SK-N-SH treated with all-trans-retinoic acid at 6 μM for 48 hours (cell line): ENCODE measurements around the gene C4orf33.

ENCODE experiments used
- ATAC-seq: fragments of 200-7000 bp; cut with Tn5 transposase; 3 replicates; pipeline ENCODE4 v1.9.1; 2020; ENCODE audit warnings: mild to moderate bottlenecking, moderate library complexity
- ARNTL ChIP-seq: fragments of 450-650 bp; formaldehyde crosslinking; IDR thresholded peaks from 2 replicates; pipeline ENCODE4 v1.5.0; 2020; ENCODE audit warnings: low read depth, mild to moderate bottlenecking, moderate library complexity, borderline replicate concordance
- BACH2 ChIP-seq: fragments of 250-450 bp; sonication (Bioruptor Pico); IDR thresholded peaks from 2 replicates; pipeline ENCODE4 v1.9.0; 2021; ENCODE audit warnings: mild to moderate bottlenecking, borderline replicate concordance
- CSDC2 ChIP-seq: fragments of 250-450 bp; sonication (Bioruptor Pico); IDR thresholded peaks from 2 replicates; pipeline ENCODE4 v1.5.0; 2020; ENCODE audit warnings: mild to moderate bottlenecking, moderate library complexity
- CSRNP3 ChIP-seq: fragments of 250-450 bp; sonication (Bioruptor Pico); IDR thresholded peaks from 2 replicates; pipeline ENCODE4 v1.5.1; 2021; ENCODE audit warnings: mild to moderate bottlenecking, moderate library complexity
- ESRRG ChIP-seq: fragments of 250-450 bp; sonication (Bioruptor Pico); IDR thresholded peaks from 2 replicates; pipeline ENCODE4 v1.6.1; 2021; ENCODE audit warnings: mild to moderate bottlenecking
- ISL1 ChIP-seq: fragments of 250-450 bp; sonication (Bioruptor Pico); IDR thresholded peaks from 2 replicates; pipeline ENCODE4 v2.1.2; 2022; ENCODE audit warnings: mild to moderate bottlenecking, moderate library complexity
- OSR1 ChIP-seq: fragments of 250-450 bp; sonication (Bioruptor Pico); IDR thresholded peaks from 2 replicates; pipeline ENCODE4 v1.8.0; 2022; ENCODE audit warnings: moderate library complexity, mild to moderate bottlenecking, inconsistent platforms
- PATZ1 ChIP-seq: fragments of 250-450 bp; sonication (Bioruptor Pico); IDR thresholded peaks from 2 replicates; pipeline ENCODE4 v1.8.0; 2020; ENCODE audit warnings: mild to moderate bottlenecking, moderate library complexity, borderline replicate concordance
- POU6F1 ChIP-seq: fragments of 250-450 bp; sonication (Bioruptor Pico); IDR thresholded peaks from 2 replicates; pipeline ENCODE4 v1.8.0; 2021; ENCODE audit warnings: low read depth, mild to moderate bottlenecking, moderate library complexity, borderline replicate concordance
- TCF4 ChIP-seq: fragments of 250-450 bp; sonication (Bioruptor Pico); IDR thresholded peaks from 2 replicates; pipeline ENCODE4 v1.8.0; 2021; ENCODE audit warnings: mild to moderate bottlenecking, moderate library complexity, borderline replicate concordance
- TSHZ2 ChIP-seq: fragments of 250-450 bp; sonication (Bioruptor Pico); IDR thresholded peaks from 2 replicates; pipeline ENCODE4 v1.5.0; 2020; ENCODE audit warnings: mild to moderate bottlenecking, moderate library complexity
- ZFP3 ChIP-seq: fragments of 250-450 bp; sonication (Bioruptor Pico); IDR thresholded peaks from 2 replicates; pipeline ENCODE4 v1.5.0; 2020; ENCODE audit warnings: mild to moderate bottlenecking, moderate library complexity
- ZFP30 ChIP-seq: fragments of 450-650 bp; formaldehyde crosslinking; IDR thresholded peaks from 2 replicates; pipeline ENCODE4 v1.5.0; 2022; ENCODE audit warnings: mild to moderate bottlenecking, moderate library complexity
- ZNF565 ChIP-seq: fragments of 450-650 bp; formaldehyde crosslinking; conservative IDR thresholded peaks from 2 replicates; pipeline ENCODE4 v1.5.0; 2020; ENCODE audit warnings: low read depth, mild to moderate bottlenecking, moderate library complexity
- ZNF70 ChIP-seq: fragments of 450-650 bp; formaldehyde crosslinking; IDR thresholded peaks from 2 replicates; pipeline ENCODE4 v1.5.0; 2020; ENCODE audit warnings: mild to moderate bottlenecking, moderate library complexity
- ZNF8 ChIP-seq: fragments of 450-650 bp; formaldehyde crosslinking; IDR thresholded peaks from 2 replicates; pipeline ENCODE4 v1.5.0; 2020; ENCODE audit warnings: mild to moderate bottlenecking, moderate library complexity

Gene C4orf33

GRCh38 chr4:129077326-129077725 lies 18.6 kb upstream of the C4orf33 start (continued):
- TF ChIP-seq TSHZ2 (CRISPR knock-in tag) (no peak), ZFP3 (no peak), CSRNP3 (CRISPR knock-in tag) (no peak), BACH2 (CRISPR knock-in tag) (no peak), ZNF565 (no peak), TCF4 (CRISPR knock-in tag) (no peak), ZNF70 (CRISPR knock-in tag) (no peak), ZFP30 (CRISPR knock-in tag) (no peak), ISL1 (CRISPR knock-in tag) (no peak)

GRCh38 chr4:129080129-129080528 lies 15.8 kb upstream of the C4orf33 start:
- no peak for TF ChIP-seq TCF4 (CRISPR knock-in tag)
- no peak for TF ChIP-seq OSR1 (CRISPR knock-in tag)
- no peak for ATAC-seq

GRCh38 chr4:129082302-129082701 lies 13.7 kb upstream of the C4orf33 start:
- ATAC-seq, result no peak

More at GRCh38 chr4:129082302-129082701, 13.7 kb upstream of the C4orf33 start:
- no peak for TF ChIP-seq CSDC2
- no peak for TF ChIP-seq BACH2 (CRISPR knock-in tag)
- no peak for TF ChIP-seq TSHZ2 (CRISPR knock-in tag)
- TF ChIP-seq ARNTL (CRISPR knock-in tag), result no peak
- no peak for TF ChIP-seq OSR1 (CRISPR knock-in tag)
- no peak for TF ChIP-seq PATZ1 (CRISPR knock-in tag)
- no peak for TF ChIP-seq POU6F1 (CRISPR knock-in tag)
- no peak for TF ChIP-seq ZFP3
- no peak for TF ChIP-seq ESRRG (CRISPR knock-in tag)
- TF ChIP-seq ZNF8, result no peak
- no peak for TF ChIP-seq TCF4 (CRISPR knock-in tag)
- TF ChIP-seq ZNF565, result no peak
- TF ChIP-seq ZNF70 (CRISPR knock-in tag), result no peak
